Adrenal gland (tissue), 5 donors: ENCODE data around the gene GRB10.

Source experiments
- CTCF ChIP-seq, 6 experiments: fragments of 450-650 bp in 4 of 6; fragments of 200-600 bp in 2 of 6; sonication (generic) in 1 of 6; IDR thresholded peaks; 1 replicate in 5 of 6; 2 replicates in 1 of 6; pipeline versions ENCODE4 v1.5.1 to v1.8.0; 2016 to 2021; ENCODE audit warnings: antibody characterized with exemption in 6 of 6, mild to moderate bottlenecking in 2 of 6, moderate library complexity in 1 of 6
- POLR2A ChIP-seq, 2 donors: fragments of 450-650 bp; IDR thresholded peaks; one replicate each; pipeline ENCODE4 v1.6.1; 2017; ENCODE audit warnings: antibody characterized with exemption in 2 of 2, mild to moderate bottlenecking in 2 of 2, moderate library complexity in 1 of 2
- donor health status: DM: no; HTN: no; CAD: no.

- TF ChIP-seq CTCF (IDR thresholded peaks at IDR 0.05) (no peak), POLR2A (IDR thresholded peaks at IDR 0.05) (no peak)
These were observed 189.8 kb downstream of the GRB10 start for GRCh38 chr7:50592940-50593339.
